SW480 (cell line): ENCODE data around the gene ABLIM3.

Experiments used
- DNase-seq: peaks from one replicate; pipeline ENCODE4 v3.0.0-alpha.2; 2016; ENCODE audit warnings: low spot score

Gene ABLIM3

DNA sequence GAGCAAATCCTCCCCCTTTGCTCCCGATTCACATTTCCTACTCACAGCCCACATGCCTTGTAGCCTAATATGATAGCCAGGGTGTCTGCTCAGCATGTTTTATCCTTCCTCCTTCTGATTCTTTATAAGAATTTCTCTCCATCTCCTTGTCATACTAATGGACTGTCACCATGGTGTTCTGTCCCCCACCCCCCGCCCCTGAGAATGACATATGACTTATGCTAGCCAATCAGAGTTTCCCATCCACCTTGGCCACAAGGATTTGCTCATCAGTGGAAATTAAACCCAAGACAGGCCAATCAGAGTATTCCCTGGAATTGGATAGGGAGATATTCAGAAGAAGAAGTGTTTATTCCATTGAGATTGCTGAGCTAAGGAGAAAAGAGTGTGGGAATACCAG lies 16.0 kb downstream of the ABLIM3 start:
- DNase-seq: no peak

DNA sequence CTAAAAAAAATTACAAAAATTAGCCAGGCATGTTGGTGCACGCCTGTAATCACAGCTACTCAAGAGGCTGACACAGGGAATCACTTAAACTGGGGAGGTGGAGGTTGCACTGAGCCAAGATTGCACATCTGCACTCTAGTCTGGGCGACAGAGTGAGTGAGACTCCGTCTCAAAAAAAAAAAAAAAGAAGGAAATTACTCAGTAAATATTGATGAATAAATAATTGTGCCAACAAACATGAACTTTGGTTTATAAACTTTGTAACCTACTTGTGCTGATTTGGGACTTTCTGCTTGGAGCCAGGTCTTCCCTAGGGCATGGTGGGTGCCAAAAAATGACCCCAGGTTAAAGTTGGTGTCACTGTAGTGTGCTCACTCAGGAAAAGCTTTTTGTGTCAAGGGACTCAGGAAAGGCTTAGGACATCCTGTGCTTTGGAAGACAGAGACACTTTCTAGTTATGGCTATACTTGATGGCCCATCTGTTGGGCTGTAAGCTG lies 19.0 kb downstream of the ABLIM3 start:
- no peak for DNase-seq

DNA sequence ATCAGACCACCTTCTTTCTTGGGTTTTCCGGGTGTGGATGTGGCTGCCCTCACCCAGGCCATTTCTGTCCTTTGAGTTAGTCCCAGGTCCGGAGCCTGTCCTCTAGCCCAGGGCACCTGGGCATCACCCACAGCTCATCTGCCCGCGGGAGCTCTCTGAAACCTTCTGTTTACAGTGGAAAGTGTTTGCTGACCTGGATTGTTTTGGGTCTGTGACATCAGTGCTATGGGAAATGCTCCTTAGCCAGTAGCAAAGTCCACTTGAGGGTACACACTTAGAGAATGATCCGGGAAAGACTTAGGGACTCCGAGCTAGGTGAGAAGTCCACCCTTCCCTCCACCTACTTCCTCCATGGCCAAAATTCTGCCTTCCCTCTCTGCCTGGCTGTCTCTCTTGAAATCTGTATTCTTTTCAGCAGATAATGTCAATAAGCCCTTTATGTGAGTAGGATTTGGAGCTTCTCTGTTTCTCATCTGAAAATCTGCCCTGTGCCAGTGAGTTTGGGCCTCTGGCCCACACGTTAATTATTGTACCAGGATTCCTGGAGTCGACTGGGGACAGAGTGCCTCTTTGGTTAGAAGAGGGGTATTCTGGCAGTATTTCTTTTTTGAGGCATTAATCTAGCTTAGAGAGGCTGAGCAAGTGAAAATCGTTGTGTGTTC lies 19.9 kb downstream of the ABLIM3 start:
- no peak for DNase-seq

DNA sequence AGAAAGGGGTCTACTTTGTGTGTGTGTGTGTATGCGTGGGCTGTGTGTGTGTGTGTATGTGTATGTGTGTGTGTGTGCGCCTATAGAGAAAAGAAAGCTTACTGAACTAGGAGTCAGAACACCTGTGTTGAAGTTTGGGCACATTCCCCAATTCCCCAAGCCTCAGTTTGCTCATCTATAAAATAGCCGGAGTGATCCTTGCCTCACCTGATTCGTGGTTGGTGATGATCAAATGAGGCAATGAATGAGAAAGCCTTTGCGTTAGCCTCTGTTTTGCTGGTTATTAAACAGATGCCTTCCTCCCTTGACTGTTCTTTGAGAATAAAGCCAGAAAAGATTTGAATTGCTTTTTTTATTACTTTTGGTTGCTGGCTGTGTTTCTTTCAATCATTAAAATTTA lies 20.6 kb downstream of the ABLIM3 start:
- DNase-seq: no peak

DNA sequence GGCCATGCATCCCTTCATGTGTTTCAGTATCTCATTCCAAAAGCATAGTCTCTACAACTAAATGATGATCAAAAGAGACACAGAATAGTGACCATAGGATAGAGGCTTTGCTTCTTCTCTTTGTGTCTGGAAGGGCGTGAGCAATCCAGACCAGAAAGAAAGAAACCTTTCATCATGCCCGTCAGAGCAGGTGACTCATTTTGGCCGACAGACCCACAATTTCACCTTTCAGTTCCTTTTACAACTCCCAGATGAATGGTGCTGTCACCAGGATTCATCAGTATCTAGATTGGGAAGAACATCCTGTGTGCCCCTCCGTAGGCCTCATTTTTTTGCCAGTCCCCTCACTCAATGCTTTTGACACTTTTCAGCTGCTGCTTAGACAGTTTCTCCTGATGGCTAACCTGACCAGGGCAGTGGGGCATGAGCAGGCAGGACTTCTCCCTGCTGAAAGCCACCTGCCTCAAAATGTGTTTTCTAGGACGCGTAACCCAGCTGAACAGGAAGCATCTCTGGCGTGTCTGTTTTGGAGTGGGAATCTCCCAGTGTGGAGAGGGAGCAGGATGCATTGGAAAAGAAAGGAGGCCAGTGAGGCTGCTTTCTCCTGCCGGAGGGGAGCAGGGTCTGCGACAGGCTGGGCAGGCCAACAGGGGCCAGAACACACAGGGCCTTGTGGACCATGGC lies 21.2 kb downstream of the ABLIM3 start:
- DNase-seq: peak; percentile 94

DNA sequence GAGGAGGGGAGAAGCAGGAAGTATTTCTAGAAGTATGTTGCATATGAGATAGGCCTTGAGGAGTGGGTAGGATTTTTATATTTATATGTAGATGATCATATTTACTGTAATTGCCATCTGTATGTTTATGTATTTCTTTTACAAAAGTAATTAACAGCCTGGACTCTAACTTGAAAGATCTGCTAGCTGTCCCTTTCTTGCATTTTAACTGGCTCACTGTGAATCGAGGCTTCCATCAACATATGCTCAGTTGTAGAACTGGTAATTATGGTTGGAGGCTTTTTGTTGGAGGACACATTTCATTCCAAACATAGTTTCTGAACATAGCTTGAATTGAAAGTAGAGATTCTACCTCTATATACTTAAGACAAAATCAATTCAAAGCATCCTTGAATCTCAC lies 23.4 kb downstream of the ABLIM3 start:
- no peak for DNase-seq

DNA sequence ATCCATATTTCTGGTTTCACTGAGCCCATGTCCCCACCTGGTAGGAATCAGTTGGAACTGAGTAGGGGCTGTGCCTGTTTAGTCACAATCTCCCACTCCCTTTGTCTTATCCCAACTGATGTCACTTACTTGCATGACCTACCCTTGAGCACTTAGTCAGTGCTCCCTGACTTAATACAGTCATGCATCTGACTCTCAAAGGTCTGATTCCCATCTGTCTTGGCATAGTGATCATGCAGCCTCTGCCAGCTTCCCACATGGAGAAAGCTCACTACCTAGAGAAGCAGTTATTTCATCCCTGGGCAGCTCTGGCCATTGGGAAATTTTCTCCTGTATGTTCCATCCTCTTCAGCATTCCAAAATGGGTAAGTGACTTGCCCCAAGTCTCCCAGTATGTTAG lies 24.8 kb downstream of the ABLIM3 start:
- DNase-seq: no peak

DNA sequence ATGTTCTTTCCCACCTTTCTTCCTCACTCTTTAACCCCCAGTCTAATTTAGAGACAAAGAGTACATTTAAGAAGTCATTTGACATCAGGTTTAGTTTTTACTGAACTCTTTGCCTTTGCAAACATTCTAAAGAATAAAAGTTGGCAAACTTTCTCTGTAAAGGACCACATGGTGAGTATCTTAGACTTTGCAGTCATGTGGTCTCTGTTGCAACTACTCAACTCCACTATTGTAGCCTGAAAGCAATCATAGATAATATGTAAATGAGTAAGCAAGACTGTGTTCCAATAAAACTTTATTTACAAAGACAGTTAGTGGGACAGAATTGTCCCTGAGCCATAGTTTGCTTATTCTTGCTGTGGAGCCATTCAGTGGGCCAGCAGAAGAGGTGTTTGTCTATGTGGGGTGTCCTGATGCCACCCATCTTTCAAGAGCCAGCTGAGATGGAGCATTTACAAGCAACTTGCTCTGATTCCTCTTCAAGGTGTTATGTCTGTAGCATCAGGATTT lies 25.4 kb downstream of the ABLIM3 start:
- no peak for DNase-seq

DNA sequence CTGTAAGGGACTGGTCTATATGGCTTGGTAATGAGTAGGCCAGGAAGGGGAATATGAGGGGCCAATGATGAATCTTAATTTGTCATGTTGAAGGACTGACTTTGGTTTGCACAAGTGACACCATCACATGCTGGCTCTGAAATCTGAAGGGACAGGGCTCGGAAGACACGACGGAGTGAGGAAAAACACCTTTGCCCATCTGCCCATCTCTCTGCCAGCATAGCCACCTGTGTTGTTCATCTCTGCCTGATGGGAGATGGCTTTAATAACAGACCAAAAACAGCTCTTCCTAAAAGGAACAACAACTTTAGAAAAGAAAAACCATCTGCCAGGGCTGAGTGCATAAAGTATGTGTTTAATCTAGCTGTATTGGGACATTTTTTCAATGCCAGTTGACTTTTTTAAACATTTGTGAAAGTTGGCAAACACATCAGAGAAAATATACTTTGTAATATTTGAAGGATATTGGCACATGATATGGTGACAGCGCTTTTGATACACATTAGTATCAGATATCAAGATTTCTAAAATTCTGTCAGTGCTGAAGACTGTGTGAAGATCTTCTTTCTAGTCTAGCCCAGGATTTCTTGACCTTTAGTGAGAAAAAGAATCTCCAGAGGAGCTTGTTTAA lies 27.1 kb downstream of the ABLIM3 start:
- no peak for DNase-seq

DNA sequence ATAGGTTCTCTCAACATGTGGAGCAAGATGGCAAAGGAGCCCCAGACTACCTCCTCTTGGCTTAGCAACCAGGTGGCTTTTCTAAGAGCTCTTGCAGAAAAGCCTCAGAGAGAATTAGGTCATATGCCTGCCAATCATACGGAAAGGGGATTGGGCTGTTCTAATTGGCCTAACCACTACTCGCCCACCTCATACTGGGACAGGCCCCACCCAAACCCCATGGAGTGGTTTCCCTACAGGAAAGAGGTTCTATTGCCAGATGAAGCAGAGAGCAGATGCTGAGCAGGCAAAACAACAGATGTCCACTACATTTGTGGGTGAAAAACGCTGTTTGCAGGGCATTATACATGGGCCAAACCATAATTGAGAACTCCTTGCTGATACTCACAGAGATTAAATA lies 29.0 kb downstream of the ABLIM3 start:
- peak; percentile 33 for DNase-seq

DNA sequence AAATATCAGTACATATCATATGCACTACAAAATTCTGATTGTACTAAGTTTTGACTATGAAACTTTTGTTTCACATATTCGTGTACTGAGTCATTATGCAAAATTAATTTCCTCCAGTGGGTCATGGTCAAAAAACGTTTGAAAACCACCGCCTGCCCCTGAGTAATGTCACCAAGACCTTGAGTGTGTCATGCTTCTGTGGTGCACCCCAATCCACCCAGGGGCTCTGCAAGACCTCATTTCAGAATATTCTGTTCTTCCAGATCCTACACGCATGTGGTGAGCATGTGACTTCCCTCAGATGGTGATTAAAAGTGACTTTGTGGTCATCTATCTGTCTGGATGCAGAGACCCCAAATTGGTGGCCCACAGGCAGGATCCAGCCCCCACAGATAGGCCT lies 31.0 kb downstream of the ABLIM3 start:
- DNase-seq: peak; percentile 63

DNA sequence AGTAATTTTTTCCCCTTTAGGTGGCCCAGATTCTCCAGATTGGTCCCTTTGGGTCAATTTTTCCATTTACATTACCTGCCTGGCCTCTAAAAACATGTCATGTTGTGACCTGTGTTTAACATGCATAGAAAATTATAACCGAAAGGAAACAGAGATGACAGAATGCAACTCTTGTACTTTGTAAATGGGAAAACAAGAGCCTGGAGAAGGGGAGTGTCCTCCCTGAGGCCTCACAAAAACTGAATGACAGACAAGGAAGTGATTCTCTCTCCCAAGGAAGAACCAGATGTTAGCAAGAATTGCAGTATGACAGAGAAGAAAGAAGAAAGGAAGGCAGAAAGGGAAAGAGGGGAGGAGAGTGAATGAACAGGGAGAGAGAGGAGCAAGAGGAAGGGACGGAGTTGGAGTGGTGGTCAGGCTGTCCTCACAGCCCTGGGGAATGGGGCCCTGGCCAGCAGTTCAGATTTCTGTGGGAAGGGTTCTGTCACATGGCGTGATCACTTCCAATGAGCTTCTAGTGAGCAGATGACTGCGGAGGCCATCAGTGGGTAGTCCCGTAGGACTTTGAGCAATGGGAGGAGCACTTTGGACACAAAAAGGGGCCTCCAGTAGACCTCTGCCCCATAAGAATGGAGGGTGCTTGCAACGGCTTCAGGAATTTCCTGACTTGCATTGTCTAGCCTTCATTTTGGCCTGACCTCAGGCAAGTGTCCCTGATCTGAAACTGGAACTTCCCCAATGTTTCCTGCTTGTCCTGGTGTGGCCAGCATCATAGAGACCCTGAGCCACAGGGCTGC lies 31.6 kb downstream of the ABLIM3 start:
- no peak for DNase-seq

DNA sequence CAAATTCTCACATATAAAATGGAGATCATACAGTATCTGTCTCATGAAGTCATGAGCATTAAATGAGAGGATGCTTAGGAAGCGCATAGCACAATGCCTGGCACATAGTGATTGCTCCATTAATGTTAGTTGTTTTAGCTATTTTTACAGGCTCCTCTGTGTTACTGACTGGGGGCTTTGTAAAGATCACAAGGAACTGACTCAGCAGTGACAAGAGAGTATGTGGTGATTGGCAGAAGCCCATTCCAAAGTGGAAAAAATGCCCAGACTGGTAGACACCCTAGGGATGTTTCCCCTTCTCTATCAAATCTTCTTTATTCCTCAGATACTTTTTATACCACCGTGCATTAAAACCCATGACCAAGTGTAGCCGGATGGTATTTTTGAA lies 33.5 kb downstream of the ABLIM3 start:
- DNase-seq: no peak

DNA sequence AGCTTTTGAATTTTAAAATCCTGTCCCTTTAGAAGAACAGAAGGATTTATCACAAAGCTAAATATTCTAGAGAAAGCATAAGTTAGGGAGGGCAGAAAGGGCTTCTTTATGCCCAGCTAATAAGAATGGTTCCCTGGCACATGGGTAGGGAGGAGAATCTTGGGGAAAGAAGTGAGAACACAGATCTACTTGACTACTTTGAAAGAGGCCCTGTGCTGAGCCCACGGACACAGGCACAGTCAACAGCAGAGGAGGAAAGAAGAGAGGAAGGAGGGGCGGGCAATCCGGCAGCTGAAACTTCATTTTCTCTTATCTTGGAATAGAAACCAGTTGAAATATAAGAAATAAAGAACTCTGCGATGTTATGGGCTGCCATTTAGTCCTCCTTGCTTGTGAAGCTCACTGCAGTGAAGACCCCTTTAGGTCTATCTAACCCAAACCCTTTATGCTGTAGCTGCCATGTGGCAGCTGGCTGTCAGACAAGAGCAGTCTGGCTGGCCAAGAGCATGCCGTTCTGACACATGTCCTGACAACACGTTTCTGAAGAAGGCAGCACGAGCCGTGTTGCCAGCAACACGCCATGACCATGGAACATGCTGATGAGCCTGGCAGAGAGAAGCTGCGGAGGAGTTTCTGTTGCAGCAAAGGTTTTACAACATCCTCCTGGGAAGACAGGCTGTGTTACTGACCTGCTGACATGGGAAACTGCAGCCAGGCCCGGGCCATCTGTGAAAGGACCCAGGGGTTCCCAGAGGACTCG lies 34.2 kb downstream of the ABLIM3 start:
- DNase-seq: no peak

DNA sequence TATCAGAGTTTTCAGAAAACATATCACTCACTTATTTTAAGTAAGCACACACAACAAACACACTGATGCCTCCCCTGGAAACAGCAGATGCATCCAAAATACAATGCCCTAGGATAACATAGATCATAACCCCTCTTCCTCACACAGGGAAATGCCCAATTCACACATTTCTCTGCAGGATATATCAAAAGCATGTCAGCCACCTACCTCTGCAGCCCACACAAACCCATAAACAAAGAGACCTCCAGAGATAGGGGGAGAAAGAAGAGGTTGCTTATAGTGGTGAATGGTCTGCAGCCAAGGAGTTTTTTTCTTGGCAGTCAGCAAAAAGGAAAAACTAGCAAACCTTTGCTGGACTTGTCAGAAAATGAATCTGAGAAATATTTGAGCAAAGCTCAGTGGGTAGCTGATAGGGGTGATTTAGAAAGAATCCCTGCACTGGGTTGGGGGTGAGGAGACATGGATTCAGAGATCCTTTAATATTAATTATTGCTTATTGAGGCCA lies 36.1 kb downstream of the ABLIM3 start:
- no peak for DNase-seq

DNA sequence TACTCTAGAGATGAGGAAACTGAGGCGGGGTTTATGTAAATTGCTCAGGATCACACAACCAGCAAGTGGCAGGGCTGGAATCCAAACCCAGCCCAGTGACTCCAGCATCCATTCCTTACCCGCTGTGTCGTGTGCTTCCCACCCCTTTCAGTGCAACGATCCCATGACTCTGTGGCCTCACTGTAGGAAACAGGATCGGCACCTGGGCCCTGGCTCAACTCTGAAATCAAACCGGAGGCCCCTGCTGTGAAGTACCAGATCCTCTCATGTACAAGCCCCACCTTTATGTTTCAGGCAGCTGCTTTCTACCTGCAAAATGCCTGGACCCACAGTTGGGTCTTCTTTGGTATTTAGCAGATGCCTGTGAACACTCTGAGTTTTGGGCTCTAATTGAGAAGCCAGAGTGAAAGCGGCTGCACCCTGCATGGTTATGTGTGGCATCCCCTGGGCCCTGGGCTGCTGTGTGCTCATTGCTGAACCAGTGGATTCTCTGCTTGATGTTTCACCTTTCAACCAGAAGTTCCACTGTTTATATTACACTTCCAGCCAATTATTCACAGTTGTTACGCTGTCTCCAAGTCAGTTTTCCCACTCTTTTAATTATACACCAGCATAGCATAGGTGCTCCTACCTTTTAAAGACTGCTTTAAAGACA lies 36.7 kb downstream of the ABLIM3 start:
- no peak for DNase-seq

DNA sequence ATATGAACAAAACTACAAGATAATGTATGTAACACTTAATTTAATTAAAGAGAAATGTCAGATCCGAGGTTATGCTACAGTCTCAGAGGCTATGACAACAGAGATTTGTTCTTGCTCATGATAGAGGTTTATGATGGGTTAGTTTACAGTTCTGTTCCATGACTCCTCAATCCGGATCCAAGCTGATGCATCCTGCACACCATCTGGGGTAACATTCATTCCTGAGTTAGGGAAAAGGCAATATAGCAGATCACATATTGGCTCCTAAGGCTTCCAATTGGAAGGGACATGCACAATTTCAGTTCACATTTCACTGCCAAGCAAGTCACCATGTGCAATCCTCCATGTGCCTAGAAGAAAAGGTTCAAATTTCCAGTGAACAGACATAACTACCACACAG lies 40.4 kb downstream of the ABLIM3 start:
- no peak for DNase-seq

DNA sequence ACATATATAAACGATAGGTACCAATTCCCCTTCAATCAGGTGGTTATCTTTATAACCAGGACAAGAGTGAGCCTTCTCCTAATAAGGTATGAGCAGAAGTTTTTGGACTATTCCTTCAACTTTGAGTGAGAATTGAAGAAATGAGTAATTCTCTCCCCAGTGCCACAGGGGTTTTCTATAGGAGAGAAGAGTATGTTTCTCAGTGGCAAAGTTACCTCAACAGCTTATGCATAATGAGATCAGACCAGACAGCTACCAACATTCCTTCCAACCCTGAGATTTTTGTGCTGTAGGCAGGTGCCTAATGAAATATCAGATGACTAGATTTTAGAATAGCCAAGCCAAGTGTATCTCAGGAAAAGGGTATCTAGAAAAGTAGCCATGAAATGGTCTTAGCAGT lies 40.9 kb downstream of the ABLIM3 start:
- no peak for DNase-seq

DNA sequence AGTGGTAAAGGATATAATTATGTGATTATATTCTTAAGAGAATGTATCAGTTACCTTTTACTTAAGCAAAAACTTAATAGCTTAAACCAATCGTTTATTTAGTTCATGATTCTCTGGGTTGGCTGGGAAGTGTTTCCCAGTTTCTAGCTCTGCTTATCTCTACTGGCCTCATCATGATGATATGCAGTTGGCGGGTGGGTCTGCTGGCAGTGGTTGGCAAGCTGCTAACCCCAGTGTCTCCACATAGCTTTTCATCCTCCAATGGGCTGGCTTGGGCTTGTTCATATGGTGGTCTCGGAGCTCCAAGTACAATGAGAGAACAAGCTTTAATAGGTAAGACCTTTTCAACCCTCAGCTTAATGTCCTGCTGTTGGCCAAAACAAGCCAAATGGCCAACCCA lies 43.8 kb downstream of the ABLIM3 start:
- no peak for DNase-seq

DNA sequence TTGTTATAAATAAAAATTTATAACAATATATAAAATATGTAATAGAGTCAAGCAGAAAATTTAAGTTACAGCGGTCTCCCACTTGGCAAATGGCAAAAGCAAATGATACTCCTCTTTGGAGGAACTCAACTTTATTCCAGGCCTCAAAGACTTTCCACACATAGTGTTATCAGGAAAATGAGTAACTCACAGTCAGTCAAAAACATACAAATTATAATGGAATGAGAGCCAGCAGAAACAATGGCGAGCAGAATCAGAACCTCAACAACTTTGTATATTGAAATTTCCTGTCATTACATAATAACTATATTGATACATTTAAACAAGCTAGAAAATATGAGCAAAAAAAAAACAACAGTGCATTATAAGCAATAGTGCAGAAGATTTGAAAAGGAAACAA lies 45.2 kb downstream of the ABLIM3 start:
- no peak for DNase-seq

DNA sequence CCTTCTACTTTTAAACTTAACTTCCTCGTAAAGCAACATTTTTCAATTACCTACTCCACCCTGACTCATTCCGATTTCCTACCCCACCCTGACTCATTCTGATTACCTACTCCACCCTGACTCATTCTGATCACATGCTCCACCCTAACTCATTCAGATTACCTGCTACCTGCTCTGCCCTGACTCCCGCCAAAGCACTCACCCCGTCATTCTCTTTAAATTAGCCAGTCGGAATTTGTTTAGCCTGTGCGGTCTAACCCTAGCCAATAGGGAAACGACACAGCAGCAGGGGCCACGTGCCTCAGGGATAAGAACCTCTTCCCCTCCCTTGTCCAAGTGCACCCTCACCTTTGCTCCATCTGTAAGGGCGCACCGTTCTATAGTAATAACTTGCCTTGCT lies 46.3 kb downstream of the ABLIM3 start:
- peak; percentile 77 for DNase-seq
